ENCODE results near the gene DLGAP1.

DLGAP1 gene

DNA sequence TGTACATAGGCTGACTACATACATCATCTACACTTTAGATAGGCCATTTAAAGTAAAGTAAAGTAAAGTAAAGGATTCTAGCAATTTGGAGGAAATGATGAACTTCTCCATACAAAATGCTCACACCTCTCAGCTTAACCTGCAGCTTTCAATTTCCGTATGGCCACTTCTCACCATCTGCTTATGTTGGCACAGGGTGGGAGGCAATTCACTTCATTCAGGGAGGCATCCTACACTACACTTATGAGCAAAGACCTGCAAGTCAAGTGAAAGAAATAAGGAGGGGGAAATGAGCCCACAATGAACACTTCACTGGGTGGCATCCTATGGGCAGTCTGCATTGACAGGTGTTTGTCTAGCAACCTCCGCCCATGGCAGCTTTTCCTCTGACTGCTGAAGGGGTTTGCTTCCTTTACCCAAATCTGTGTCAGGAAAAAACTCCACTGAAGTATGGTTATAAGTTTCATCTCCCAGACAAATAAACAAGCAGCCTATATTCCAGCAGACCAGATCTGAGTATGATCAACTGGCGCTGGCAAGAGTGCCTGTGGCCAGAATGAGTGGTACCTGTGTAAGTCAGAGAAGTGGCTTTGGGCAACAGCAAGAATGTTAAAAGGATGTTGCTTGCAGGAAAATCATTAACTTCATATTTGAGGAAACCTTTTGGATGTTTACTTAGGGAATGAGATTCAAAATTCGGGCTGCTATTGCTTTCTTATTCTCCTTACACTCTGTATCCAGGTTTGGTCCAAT is 556.1 kb downstream of the DLGAP1 start:
- DNase-seq (ENCODE audit: low read depth) = no peak

DNA sequence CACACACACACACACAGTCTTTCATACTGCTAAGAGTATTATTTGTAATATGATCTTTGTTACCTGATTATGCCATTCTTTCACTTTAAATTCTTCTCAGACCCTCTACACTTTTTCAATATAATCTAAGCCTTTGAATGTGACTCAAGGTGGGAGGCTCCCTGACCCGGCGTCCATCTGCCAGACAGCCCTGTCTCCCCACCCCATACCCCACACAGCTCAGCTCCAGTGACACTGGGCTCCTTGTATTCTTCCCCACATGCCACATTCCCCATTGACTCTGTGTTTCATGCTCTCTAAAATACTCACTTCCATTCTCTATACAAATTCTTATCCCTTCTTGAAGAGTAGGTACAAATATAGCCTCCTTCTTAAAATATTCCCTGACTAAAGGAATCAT is 563.0 kb downstream of the DLGAP1 start:
- DNase-seq (ENCODE audit: low read depth) = no peak

DNA sequence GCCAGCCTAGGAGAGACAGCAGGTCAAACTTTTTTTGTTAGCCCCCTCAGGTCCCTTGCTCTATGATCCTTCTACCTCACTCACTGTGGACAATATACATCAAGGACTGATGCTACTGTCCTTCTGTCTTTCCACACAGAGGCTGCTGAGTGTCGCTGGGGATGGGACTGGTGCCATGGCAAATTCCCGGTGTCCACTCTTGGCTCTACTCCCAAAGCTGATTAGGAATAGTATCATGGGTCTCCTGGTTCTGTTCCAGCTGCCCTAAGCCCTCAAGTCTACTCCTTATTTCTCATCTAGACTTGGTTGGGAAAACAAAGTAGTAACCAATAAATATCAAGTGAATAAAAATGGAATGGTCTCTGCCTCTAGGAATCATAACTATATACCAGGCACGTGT is 563.9 kb downstream of the DLGAP1 start:
- DNase-seq (ENCODE audit: low read depth) = no peak

DNA sequence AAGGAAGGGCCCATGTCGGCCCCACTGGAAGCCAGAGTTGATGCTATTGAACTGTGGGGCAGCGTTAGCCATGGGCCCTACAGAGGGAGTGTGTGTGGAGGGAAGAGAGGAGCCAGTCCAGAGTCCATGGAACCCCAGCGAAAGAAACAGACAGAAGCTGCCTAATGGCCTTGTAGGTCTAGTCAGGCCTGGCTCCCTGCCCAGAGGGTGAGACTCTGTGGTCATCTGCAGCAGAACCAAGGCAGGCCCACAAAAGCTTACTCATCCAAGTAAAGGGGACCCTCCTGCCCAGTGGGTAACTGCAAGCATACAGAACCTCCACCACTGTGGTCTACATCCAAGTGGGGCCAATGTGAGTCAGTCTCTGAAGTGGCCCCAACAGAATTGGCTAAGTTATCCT is 565.3 kb downstream of the DLGAP1 start:
- DNase-seq (ENCODE audit: low read depth) = no peak

DNA sequence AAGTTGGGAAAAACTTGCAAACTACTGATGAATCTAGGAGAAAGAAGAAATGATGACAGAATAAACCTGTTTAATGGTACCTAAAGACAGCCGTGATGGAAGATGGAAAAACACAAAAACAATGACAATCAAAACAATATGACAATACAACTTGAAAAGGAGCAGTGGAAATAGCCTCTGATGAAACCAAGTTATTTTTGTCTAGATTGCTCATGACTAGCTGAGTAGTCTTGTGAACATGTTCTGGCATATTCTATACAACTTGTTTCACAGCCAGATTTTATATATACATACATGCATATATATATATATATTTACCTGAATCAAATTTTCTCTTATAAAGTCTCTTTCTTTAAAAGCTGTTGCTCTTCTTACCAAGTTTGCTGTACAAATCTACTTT is 566.0 kb downstream of the DLGAP1 start:
- no peak for DNase-seq (ENCODE audit: low read depth)

DNA sequence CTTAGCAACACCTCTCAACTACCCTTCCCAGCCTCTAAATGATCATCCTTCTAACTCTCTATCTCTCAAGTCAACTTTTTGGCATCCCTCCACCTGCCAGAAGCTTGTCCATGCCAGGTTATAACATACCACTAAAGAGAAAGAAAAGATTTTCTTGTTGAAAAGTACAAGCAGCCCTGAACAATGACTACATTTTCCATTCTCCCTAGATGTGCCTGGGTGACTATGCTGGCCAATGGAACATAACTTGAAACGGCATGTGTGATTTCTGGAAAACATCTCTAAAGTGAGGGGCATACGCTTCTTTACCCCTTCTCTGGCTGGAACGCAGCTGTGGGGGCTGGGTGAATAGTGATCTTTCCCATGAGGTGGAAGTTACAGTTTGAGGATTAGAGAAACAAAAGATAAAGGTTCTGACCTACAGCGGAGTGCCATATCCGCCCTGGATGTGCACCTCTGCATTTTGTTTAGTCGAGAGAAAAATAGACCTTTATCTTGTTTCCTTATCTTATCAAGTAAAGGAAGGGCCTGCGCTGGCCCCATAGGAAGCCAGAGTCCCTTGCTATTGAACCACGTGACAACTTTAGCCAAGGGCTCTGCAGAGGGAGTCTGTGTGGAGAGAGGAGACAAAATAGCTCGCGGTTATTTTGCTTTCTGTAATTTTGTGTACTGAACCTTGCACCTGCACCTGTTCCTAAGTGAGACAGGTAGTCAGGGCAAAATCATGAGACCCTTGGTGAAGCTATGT is 568.4 kb downstream of the DLGAP1 start:
- no peak for DNase-seq (ENCODE audit: low read depth)

DNA sequence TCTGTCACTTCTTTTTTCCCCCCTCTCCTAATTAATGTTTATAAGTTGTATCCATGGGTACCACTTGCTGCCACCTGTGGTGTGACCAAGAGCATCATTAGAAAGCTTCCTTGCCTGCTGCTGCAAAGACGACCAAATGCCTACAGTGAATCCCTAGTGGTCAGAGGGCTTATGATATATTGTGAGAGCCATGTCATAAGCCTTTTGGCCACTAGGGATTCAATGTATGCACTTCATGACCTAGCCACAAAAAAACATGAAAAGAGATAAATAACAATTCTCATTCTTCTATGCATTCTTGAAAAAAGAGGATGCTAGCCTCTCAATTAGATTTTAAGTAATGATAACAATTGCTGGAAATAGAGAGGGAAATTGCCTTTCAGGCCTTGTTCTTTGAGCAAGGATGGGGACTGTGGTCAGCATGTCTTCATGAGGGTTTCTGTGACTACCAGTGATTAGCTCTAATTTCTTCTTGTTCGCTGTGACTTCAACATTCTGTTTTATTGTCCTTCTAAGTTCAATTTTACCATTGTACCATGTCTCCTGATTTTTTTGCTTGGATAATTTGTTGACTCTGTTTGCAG is 569.8 kb downstream of the DLGAP1 start:
- no peak for DNase-seq (ENCODE audit: low read depth)

DNA sequence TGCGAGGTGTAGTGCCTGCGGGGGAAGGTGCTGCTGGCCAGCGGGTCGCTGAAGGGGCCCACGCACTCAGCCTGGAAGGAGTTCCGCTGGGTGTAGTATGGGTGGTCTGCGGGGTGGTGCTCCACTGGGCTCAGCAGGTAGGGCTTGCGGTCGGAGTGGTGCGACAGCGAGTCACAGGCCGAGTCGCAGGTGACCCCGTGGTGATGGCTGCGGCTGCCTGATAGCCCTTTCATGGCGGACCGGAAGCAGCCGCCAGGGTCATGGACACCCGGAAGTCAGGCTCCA is 575.3 kb downstream of the DLGAP1 start:
- DNase-seq (ENCODE audit: low read depth) = no peak

DNA sequence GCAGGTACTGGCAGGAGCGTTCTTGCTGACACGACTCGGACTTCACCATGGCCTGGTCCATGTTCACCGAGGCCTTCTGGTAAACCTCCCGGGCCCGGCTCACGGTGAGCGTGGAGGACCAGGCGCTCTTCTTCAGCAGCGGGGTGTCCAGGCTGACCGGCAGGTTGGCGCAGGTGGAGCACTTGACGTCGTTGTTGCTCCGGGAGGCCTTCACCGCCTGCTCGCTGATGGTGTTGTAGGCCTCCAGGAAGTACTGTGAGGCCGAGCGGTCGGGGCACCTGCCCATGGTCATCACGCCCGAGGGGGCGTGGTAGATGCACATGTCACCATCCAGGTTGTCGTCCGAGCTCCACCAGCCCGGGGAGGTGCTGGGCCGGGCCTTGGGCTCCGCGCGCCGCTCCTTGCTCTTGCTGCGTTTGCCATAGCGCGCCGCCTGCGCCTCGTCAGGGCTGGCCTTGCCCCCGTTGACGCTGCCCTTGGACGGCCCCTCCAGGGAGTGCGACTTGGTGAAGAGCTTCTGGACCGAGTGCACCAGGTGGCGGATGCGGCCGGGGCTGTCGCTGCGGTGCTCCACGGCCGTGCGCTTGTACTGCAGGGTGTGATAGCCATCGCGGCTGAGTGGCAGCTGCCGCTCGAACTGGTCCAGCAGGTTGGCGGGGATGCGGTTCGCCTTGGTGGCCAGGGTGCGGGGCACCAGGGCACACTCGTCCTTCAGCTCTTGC is 575.8 kb downstream of the DLGAP1 start:
- no peak for DNase-seq (ENCODE audit: low read depth)

DNA sequence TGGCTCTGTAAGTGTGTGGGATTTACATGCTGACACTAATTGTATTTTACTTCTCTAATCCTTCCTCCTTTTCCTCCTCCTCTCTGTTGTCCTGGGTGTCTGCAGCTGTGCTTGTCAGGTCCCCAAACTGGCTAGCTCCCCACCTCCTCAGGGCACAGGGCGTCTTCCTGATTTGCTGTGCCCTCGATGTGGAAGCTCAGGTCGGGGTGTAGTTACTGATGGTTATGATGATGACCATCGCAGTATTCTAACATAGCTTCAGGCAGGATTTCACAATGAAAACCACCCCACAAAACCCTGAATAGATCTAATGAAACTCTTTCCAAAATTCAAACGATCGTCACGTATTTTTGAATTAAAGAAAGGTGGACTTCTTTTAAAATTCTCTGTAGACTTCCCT is 576.7 kb downstream of the DLGAP1 start:
- no peak for DNase-seq (ENCODE audit: low read depth)

DNA sequence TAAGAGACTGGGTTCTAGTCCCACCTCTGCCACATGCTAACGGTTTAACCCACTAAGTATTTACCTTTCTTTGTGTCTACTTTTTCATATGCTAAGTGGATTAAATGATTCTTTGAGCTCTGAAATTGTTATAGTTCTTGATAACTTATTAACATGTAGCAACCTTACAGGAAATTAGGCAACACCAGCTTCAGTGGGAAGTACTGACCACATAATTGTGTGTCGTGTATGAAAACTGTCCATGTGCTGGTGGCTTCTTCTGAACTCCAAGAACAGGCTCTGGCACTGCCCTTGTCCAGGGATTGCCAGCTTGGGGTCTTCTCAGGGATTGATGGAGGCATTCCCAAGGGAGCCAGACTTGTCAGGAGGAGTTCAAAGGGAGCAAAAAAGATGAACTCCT is 577.4 kb downstream of the DLGAP1 start:
- DNase-seq (ENCODE audit: low read depth) = no peak

DNA sequence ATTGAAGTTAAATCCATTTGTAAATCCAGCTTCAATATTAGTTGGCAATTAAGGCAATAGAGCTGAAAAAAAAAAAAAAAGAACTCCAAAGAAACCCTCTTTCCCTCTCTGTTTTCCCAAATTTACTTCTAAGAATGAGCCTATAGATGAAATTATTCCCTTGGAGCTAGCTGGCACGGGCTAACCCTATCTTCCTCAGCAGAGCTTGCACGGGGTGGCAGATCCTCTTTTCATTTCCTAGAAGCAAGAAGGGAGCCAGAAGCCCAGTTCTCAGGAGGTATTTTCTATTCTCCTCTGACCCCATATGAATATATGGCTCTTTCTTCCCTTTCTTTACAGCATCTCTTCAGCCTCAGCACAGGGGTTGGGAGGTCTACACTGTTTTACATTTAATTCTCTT is 579.1 kb downstream of the DLGAP1 start:
- no peak for DNase-seq (ENCODE audit: low read depth)

DNA sequence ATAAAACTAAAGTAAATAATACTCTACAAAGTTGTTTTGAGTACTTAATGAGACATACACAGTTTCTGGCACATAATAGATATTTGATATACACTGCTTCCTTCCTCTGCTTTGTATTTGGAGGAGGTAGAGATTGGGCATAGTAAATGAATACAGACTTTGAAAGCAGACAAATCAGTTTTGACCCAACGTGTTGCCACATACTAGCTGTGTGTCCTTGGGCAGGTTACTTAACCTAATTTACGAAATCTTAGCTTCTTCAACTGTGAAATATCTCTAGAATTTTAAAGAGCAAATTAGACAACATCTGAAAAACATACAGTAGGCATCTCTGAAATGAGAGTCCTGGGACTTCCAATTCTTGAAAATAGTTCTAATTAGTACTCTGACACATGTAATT is 579.7 kb downstream of the DLGAP1 start:
- DNase-seq (ENCODE audit: low read depth) = no peak

DNA sequence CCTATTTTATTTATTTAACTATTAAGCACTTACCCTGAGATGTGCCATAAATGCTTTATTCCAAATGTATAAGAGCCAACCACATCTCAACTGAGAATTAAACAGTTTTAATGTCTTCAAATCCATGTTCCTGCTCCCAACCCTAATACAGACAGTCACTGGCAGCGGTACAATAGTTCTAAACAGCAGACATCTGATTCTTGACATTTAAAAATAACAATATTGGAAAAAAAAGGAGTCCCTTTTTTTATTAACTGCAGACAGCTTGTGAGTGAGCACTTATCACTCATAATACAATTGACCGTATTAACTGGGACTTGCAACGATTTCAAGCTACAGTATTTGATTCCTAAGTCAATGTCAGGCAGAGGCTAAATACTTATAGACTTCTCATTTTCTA is 580.5 kb downstream of the DLGAP1 start:
- no peak for DNase-seq (ENCODE audit: low read depth)

DNA sequence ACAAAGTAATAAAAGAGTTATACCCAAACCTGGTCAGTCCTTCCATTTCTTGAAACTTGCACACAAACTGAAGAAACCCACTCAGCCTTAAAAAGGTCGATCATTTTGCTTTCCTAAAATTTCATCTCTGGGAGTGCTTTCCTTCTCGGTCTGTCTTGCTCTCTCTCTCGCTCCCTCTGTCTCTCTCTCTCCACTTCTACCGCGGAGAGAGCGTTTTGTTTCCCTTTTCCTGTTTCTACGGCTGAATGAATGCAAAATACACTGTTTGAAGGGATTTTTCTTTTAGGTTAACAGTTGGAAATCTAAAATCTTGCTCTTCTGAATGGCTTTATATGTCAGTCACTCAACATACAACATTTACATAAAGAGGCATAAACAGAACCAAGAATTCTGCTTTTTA is 581.0 kb downstream of the DLGAP1 start:
- no peak for DNase-seq (ENCODE audit: low read depth)

DNA sequence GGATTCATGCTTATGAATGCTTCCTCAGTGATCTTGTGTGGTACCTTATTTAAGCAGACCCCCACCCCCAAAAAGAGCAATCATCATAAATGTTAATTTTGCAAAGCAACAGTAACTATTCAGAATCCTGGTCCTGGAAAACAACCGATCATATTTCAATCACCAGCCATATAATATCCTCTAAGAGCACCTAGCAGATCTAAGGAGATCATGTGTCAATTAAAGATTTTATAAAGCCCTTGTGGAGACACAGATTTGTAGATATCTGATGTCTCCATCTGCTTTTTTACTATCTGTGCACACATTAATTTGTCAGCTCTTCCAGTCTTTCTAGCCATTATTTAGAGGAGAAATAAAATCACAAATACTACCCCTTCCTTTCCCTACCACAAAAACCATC is 581.4 kb downstream of the DLGAP1 start:
- no peak for DNase-seq (ENCODE audit: low read depth)

DNA sequence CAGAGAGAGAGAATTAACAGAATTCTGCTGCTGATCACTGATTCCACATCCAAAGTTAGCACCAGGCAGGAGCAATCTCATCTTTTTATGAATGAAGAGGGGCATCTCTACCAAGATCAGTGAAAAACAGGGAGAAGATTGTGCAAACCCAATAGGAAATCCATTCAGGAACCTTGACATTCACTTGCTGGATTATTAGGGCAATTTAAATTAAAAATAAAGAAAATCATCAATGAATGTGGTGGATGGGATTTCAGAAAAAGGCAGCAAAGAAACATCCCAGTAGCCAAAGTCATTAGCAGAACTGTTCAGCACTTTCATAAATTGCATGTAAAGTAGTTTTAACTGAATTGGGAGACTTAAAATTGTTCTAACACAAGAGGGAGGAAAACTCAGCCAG is 581.9 kb downstream of the DLGAP1 start:
- no peak for DNase-seq (ENCODE audit: low read depth)

DNA sequence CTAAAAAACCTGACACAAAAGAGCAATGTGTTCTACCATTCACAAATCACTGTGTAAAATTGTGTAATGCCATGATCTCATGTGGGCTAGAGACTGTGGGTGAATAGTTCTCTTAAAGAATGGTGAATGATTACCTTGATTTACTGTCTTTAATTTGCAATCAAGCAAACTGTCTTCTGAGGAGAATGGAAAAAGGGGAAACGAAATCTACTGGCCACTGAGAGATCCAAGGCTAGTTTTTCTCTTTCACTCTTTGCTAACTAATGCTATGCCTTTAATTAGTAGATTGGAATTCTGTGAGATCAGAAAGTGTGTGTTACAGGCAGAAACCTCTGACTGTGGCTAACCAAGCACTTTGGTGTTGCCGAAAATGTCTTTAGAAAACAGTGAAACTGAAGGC is 582.5 kb downstream of the DLGAP1 start:
- no peak for DNase-seq (ENCODE audit: low read depth)

DNA sequence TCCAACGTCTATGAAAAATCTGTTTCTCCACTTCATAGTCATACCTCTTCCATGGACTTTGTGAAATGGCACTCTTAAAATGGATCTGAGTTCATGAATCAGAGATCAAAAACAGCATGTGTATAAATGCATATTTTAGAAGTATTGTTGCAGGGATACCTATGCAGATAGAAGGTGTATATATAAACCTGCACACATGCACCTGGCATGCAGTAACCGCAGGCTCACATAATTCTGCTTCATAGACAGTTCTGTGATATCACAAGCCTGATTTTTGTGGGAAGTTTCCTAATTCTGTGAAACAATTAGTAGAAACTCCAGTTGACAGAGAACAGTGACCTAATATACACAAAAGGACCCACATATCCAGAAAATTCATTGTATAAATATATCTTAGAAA is 583.4 kb downstream of the DLGAP1 start:
- DNase-seq (ENCODE audit: low read depth) = no peak

DNA sequence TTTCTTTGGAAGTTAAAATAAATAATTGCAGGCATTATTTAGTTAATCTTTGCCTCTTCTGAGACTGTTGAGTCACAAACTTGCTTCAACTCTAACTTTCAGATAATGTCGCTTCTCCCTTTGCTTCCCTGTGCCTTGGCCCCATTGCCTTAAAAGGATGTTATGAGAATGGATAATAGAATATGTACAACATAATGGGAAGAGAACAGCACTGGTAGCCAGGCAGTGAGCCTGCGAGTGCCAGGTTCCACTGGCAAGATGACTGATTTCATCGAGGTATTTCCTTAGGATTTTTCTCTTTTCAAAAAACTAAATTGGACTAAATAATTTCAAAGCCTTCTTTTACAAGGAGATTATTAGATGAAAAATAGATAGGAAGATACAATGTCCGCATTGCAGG is 584.2 kb downstream of the DLGAP1 start:
- DNase-seq (ENCODE audit: low read depth) = no peak

DNA sequence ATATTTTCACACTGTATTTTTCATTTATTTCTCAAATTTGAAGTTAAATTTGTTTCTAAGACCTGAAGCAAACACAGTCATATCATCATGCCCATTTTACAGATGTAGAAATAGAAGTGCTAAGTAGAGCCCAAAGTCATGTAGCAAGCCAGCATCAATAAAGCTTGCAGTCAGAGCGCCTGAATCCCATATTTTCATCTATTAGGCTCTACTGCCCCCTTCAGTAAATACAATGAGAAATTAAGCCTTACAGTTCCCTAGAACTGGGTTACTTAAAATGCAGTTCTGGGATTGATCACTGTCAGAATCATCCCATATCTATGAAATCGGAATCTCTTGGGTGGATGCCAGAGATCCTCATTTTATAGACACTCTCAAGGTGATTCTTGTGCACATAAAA is 585.3 kb downstream of the DLGAP1 start:
- DNase-seq (ENCODE audit: low read depth) = no peak

DNA sequence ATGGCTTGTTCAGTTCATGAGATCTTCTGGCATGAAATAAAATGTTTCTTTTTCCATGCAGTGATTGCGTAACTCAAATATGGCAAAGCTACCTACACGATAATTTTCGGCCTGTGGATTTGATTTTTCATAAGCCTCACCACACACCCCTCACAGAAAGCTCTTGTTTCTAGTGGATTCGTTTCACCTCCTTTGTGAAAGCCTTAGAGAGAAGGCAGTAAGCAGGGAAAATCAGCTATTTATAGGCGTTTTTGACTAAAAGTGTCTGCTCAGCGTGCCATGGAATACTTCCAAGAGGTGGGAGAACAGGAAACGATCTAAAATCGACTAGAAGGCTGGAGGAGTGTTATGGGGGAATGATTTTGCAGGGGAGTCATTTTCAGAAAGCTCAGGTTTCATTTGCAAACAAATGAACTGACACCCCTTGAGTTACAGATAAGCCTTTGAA is 587.2 kb downstream of the DLGAP1 start:
- no peak for DNase-seq (ENCODE audit: low read depth)

DNA sequence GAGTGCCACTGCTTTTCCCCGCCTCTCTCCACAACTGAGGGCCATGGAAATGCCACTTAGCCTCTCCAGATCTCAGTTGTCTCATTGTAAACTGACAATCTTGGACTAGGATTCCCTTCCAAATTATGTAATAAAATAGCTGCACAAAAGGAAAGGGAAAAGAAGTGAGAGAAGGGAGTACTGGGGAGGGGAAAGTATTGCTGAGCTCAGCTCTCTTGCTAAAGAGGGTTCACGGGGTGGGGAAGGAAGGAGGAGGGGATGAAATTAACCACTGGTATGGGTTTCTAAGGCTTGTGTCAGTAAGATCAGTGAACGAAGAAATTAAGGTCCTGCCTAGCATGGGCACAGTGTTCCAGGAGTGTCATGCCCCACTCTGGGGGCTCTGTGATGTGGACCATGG is 587.9 kb downstream of the DLGAP1 start:
- DNase-seq (ENCODE audit: low read depth) = no peak

Data from activated T-cell treated with anti-CD3 and anti-CD28 coated beads for 1 hour (primary cell).